Neural cell (in vitro differentiated cells): Measurements from ENCODE around the gene MRPL12.

Experiments
- CTCF ChIP-seq: fragments of 450-650 bp; IDR thresholded peaks from 2 replicates; pipeline ENCODE4 v1.5.1; 2014; ENCODE audit warnings: antibody characterized with exemption, mild to moderate bottlenecking, moderate library complexity; ENCODE audit not compliant: poor library complexity, severe bottlenecking
- EP300 ChIP-seq: fragments of 450-650 bp; conservative IDR thresholded peaks from 2 replicates; pipeline ENCODE4 v1.6.1; 2014; ENCODE audit warnings: antibody characterized with exemption, mild to moderate bottlenecking, moderate library complexity; ENCODE audit not compliant: poor library complexity, severe bottlenecking
- EZH2 ChIP-seq: fragments of 200-600, 300-800 bp; shearing (Covaris generic), sonication (generic); IDR thresholded peaks from 2 replicates; pipeline ENCODE4 v1.6.1; 2014; ENCODE audit warnings: antibody characterized with exemption, low read length, borderline replicate concordance, mild to moderate bottlenecking; ENCODE audit not compliant: insufficient read depth, poor library complexity, severe bottlenecking
- POLR2AphosphoS5 ChIP-seq: IDR thresholded peaks from 2 replicates; pipeline ENCODE4 v1.6.1; 2012
- RAD21 ChIP-seq: fragments of 450-650 bp; conservative IDR thresholded peaks from 2 replicates; pipeline ENCODE4 v1.6.1; 2014; ENCODE audit warnings: antibody characterized with exemption, mild to moderate bottlenecking, moderate library complexity
- SMC3 ChIP-seq: fragments of 450-650 bp; conservative IDR thresholded peaks from 2 replicates; pipeline ENCODE4 v1.6.1; 2014; ENCODE audit warnings: antibody characterized with exemption, mild to moderate bottlenecking, moderate library complexity; ENCODE audit not compliant: poor library complexity
- TAF1 ChIP-seq: IDR thresholded peaks from 2 replicates; pipeline ENCODE4 v1.6.1; 2012; ENCODE audit warnings: low read depth
- TF ChIP-seq, protein P1 (sequence below): IDR thresholded peaks from 2 replicates; pipeline ENCODE4 v1.6.1; 2012; ENCODE audit warnings: borderline replicate concordance

DNA sequence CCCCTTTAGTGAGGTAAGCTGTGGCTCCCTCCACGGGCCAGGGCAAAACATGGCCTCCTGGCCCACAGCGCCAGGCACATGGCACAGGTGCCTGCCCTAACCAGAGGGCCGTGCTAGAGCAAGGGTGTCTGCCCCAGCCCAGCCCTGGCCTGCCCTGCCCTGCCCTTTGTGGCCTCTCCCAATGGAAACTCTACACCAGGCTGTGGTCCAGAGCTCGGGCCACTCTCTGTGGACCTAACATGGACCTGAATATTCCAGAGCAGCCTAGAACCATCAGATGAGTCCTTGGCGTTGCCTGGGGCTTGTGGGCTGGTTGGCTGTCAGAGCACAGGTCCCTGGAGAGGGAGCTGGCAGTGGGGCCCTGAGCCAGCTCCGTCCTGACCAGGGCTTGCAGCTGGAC is 8.0 kb upstream of the MRPL12 start:
- TF ChIP-seq CTCF (no peak), EZH2 (no peak), POLR2AphosphoS5 (no peak), EP300 (no peak), SMC3 (no peak), TAF1 (no peak), RAD21 (no peak)
- TF ChIP-seq, protein P1, sequence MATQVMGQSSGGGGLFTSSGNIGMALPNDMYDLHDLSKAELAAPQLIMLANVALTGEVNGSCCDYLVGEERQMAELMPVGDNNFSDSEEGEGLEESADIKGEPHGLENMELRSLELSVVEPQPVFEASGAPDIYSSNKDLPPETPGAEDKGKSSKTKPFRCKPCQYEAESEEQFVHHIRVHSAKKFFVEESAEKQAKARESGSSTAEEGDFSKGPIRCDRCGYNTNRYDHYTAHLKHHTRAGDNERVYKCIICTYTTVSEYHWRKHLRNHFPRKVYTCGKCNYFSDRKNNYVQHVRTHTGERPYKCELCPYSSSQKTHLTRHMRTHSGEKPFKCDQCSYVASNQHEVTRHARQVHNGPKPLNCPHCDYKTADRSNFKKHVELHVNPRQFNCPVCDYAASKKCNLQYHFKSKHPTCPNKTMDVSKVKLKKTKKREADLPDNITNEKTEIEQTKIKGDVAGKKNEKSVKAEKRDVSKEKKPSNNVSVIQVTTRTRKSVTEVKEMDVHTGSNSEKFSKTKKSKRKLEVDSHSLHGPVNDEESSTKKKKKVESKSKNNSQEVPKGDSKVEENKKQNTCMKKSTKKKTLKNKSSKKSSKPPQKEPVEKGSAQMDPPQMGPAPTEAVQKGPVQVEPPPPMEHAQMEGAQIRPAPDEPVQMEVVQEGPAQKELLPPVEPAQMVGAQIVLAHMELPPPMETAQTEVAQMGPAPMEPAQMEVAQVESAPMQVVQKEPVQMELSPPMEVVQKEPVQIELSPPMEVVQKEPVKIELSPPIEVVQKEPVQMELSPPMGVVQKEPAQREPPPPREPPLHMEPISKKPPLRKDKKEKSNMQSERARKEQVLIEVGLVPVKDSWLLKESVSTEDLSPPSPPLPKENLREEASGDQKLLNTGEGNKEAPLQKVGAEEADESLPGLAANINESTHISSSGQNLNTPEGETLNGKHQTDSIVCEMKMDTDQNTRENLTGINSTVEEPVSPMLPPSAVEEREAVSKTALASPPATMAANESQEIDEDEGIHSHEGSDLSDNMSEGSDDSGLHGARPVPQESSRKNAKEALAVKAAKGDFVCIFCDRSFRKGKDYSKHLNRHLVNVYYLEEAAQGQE = no peak
